AG04449 (cell line): Measurements from ENCODE around the gene ZNF330.

Experiments
- CTCF ChIA-PET: fragments of 350-600 bp; formaldehyde crosslinking; extraction: SDS; loops from one replicate; lab custom pipeline; 2021; ENCODE audit warnings: antibody characterized with exemption; lab: Yijun Ruan, JAX
- POLR2A ChIA-PET: fragments of 400-600, 350-600 bp; formaldehyde crosslinking; extraction: SDS; loops from one replicate; lab custom pipeline; 2020; ENCODE audit warnings: antibody characterized with exemption, inconsistent platforms; lab: Yijun Ruan, JAX
- DNase-seq: peaks from one replicate; pipeline ENCODE4 v3.0.0-alpha.2; 2010; ENCODE audit warnings: low read depth, low spot score
- H3K4me3 ChIP-seq: 2 replicates; pipeline ENCODE4 v1.5.1; 2011; ENCODE audit warnings: low read depth, mild to moderate bottlenecking, control low read depth, low read length
- CTCF ChIP-seq: IDR thresholded peaks from one replicate; pipeline ENCODE4 v1.5.1; 2011; ENCODE audit warnings: mild to moderate bottlenecking, moderate library complexity, low read length, control low read depth, inconsistent platforms; ENCODE audit not compliant: insufficient read depth; ENCODE audit errors: missing control alignments

The ZNF330 gene

GRCh38 chr4:141229408-141230101, 8.9 kb downstream of the ZNF330 start:
- H3K4me3 ChIP-seq: no peak overlapping the region
- CTCF ChIA-PET: no interaction called here
- no peak for DNase-seq
- POLR2A ChIA-PET: no interaction called here
- TF ChIP-seq CTCF: no peak

GRCh38 chr4:141233673-141234072, 13.0 kb downstream of the ZNF330 start:
- ChIA-PET CTCF (interaction anchor here (1.1 kb wide), 1 partner anchor 11 kb away, joined by 4 read pairs; no protein-coding TSS in a partner anchor), POLR2A (no interaction called here)
- no peak overlapping the region for H3K4me3 ChIP-seq
- no peak for DNase-seq
- no peak for TF ChIP-seq CTCF

- DNase-seq: no peak
- TF ChIP-seq CTCF: no peak
- ChIA-PET CTCF (no interaction called here), POLR2A (no interaction called here)
- H3K4me3 ChIP-seq: no peak overlapping the region
Observed at GRCh38 chr4:141238186-141238585, 17.5 kb downstream of the ZNF330 start.

- CTCF ChIA-PET: no interaction called here
- POLR2A ChIA-PET: no interaction called here
- DNase-seq: no peak
- no peak for TF ChIP-seq CTCF
- no peak overlapping the region for H3K4me3 ChIP-seq
Observed at GRCh38 chr4:141240259-141240658, 19.6 kb downstream of the ZNF330 start.

- no peak for TF ChIP-seq CTCF
- DNase-seq: no peak
- ChIA-PET CTCF (no interaction called here), POLR2A (no interaction called here)
- H3K4me3 ChIP-seq: no peak overlapping the region
Observed at GRCh38 chr4:141240671-141241070, 20.0 kb downstream of the ZNF330 start.

- CTCF ChIA-PET: interaction anchor here (1.4 kb wide), 1 partner anchor 10 kb away, joined by 6 read pairs; no protein-coding TSS in a partner anchor
Observed at GRCh38 chr4:141241986-141242385, 21.3 kb downstream of the ZNF330 start.

More at GRCh38 chr4:141241986-141242385, 21.3 kb downstream of the ZNF330 start:
- POLR2A ChIA-PET: interaction anchor here (1.0 kb wide), 1 partner anchor 22 kb away, joined by 4 read pairs; no protein-coding TSS in a partner anchor
- DNase-seq: no peak
- H3K4me3 ChIP-seq: no peak overlapping the region
- TF ChIP-seq CTCF: no peak
